ENCODE measurements around the gene CINP. TPM values are rescaled to one million over a fixed set of nuclear protein-coding genes. Genes with fewer than 3 reads are reported as not detected.

The CINP gene
- total and polyA plus RNA-seq, 4 donors, result 31.5 to 47.3 (median 41.1) TPM

DNA sequence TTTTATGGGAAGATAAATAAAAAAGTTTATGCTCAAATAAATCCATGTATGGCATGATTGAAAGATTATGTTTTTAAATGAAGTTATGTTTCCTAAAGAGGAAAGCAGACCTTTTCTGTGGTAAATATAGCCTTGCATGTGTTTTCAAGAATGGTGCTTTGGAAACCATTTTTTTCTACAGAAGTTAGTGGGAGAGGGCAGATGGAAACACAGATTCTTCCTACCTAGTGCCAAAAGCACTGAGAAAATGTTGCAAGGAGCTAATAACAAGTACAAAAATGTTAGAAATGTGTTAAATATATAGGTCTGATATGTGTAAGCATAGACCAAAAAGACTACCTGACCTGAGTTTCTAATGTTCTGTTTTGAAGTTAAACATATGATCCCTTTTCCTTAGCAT, 24.4 kb upstream of the CINP start:
- peak in 1 of 6 donors; percentile 86 for DNase-seq (ENCODE audit: low read depth in 4 of 6, low spot score in 6 of 6)
- no peaks in the 10 kb centered on the region for H3K27me3 ChIP-seq (ENCODE audit: control insufficient read depth, insufficient read depth, low read length)
- peaks cover 18% of the 10 kb centered on the region for H3K36me3 ChIP-seq (ENCODE audit: control insufficient read depth, insufficient read depth, low read length)
- no peak overlapping the region for H3K27ac ChIP-seq (ENCODE audit: low read depth, low read length)
- peaks cover 6% of the 10 kb centered on the region for H3K4me1 ChIP-seq (ENCODE audit: control insufficient read depth, insufficient read depth, low read length)
- H3K9me3 ChIP-seq (ENCODE audit: control insufficient read depth, insufficient read depth, low read length), result no peaks in the 10 kb centered on the region
- H3K4me3 ChIP-seq (ENCODE audit: low read depth, low read length), result no peak overlapping the region

- no peaks in the 10 kb centered on the region for H3K4me1 ChIP-seq (ENCODE audit: control insufficient read depth, insufficient read depth, low read length)
- no peak for DNase-seq (ENCODE audit: low read depth in 4 of 6, low spot score in 6 of 6)
- H3K27ac ChIP-seq (ENCODE audit: low read depth, low read length), result no peak overlapping the region
- H3K36me3 ChIP-seq (ENCODE audit: control insufficient read depth, insufficient read depth, low read length), result peaks cover 16% of the 10 kb centered on the region
- no peak overlapping the region for H3K4me3 ChIP-seq (ENCODE audit: low read depth, low read length)
- no peaks in the 10 kb centered on the region for H3K27me3 ChIP-seq (ENCODE audit: control insufficient read depth, insufficient read depth, low read length)
- no peaks in the 10 kb centered on the region for H3K9me3 ChIP-seq (ENCODE audit: control insufficient read depth, insufficient read depth, low read length)
- WGBS (ENCODE audit: insufficient coverage), result 95% methylated on average over 4 of the region's 9 CpGs
Measured at GRCh38 chr14:102378830-102379229, 16.1 kb upstream of the CINP start.

DNA sequence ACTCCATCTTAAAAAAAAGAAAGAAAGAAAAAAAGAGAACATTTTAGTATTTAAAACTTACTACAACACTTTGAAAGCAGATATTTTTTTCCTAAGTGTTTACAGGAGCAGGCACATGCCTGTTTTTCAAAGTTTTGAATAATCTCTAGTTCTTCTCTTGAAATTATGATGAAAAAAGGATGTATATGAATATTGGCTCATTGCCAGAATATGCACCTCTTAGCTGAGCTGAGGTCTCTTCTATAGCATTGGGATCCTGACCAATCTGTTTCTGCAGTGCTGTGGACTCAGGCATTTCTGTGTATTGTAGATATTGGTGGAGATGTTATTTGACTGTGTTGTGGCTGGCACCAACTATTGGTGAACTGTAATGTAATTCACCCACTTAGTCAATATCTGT, 15.0 kb upstream of the CINP start:
- no peak overlapping the region for H3K27ac ChIP-seq (ENCODE audit: low read depth, low read length)
- H3K36me3 ChIP-seq (ENCODE audit: control insufficient read depth, insufficient read depth, low read length), result peaks cover 12% of the 10 kb centered on the region
- no peak for DNase-seq (ENCODE audit: low read depth in 4 of 6, low spot score in 6 of 6)
- H3K4me3 ChIP-seq (ENCODE audit: low read depth, low read length), result no peak overlapping the region
- H3K27me3 ChIP-seq (ENCODE audit: control insufficient read depth, insufficient read depth, low read length), result no peaks in the 10 kb centered on the region
- no peaks in the 10 kb centered on the region for H3K9me3 ChIP-seq (ENCODE audit: control insufficient read depth, insufficient read depth, low read length)
- H3K4me1 ChIP-seq (ENCODE audit: control insufficient read depth, insufficient read depth, low read length), result no peaks in the 10 kb centered on the region

DNA sequence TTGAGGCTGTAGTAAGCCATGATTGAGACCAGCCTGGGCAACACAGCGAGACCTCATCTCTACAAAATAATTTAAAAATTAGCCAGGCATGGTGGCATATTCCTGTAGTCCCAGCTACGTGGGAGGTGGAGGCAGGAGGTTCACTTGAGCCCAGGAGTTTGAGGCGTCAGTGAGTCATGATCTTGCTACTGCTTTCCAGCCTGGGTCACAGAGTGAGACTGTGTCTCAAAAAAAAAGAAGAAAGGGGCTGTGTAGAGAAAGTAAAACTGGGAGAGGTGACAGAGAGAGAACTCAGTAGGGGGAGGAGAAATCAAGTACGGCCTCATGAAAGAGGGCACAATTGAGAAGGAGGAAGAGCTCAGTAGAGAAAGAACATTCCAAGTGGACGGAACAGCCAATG, 12.4 kb upstream of the CINP start:
- Histone ChIP-seq H3K9me3 (ENCODE audit: control insufficient read depth, insufficient read depth, low read length) (no peaks in the 10 kb centered on the region), H3K27me3 (ENCODE audit: control insufficient read depth, insufficient read depth, low read length) (no peaks in the 10 kb centered on the region), H3K4me3 (ENCODE audit: low read depth, low read length) (no peak overlapping the region), H3K27ac (ENCODE audit: low read depth, low read length) (no peak overlapping the region), H3K36me3 (ENCODE audit: control insufficient read depth, insufficient read depth, low read length) (peaks cover 13% of the 10 kb centered on the region), H3K4me1 (ENCODE audit: control insufficient read depth, insufficient read depth, low read length) (no peaks in the 10 kb centered on the region)
- WGBS (ENCODE audit: insufficient coverage), result 98% methylated on average over 4 of the region's 5 CpGs
- DNase-seq (ENCODE audit: low read depth in 4 of 6, low spot score in 6 of 6), result no peak

- H3K36me3 ChIP-seq (ENCODE audit: control insufficient read depth, insufficient read depth, low read length), result peaks cover 13% of the 10 kb centered on the region
- no peak overlapping the region for H3K4me3 ChIP-seq (ENCODE audit: low read depth, low read length)
- 88% methylated on average over 1 of the region's 2 CpGs for whole genome bisulfite sequencing (ENCODE audit: insufficient coverage)
- no peaks in the 10 kb centered on the region for H3K27me3 ChIP-seq (ENCODE audit: control insufficient read depth, insufficient read depth, low read length)
- no peaks in the 10 kb centered on the region for H3K9me3 ChIP-seq (ENCODE audit: control insufficient read depth, insufficient read depth, low read length)
- H3K27ac ChIP-seq (ENCODE audit: low read depth, low read length), result no peak overlapping the region
- no peaks in the 10 kb centered on the region for H3K4me1 ChIP-seq (ENCODE audit: control insufficient read depth, insufficient read depth, low read length)
- DNase-seq (ENCODE audit: low read depth in 4 of 6, low spot score in 6 of 6), result no peak
Measured at GRCh38 chr14:102374264-102374663, 11.6 kb upstream of the CINP start.

GRCh38 chr14:102373110-102373509, 10.4 kb upstream of the CINP start:
- H3K9me3 ChIP-seq (ENCODE audit: control insufficient read depth, insufficient read depth, low read length), result no peaks in the 10 kb centered on the region
- no CpG with 5 or more reads among the region's 3 CpGs for WGBS (ENCODE audit: insufficient coverage)
- H3K27me3 ChIP-seq (ENCODE audit: control insufficient read depth, insufficient read depth, low read length), result no peaks in the 10 kb centered on the region
- DNase-seq (ENCODE audit: low read depth in 4 of 6, low spot score in 6 of 6), result no peak
- peaks cover 7% of the 10 kb centered on the region for H3K4me1 ChIP-seq (ENCODE audit: control insufficient read depth, insufficient read depth, low read length)
- H3K36me3 ChIP-seq (ENCODE audit: control insufficient read depth, insufficient read depth, low read length), result peaks cover 13% of the 10 kb centered on the region
- no peak overlapping the region for H3K4me3 ChIP-seq (ENCODE audit: low read depth, low read length)
- no peak overlapping the region for H3K27ac ChIP-seq (ENCODE audit: low read depth, low read length)

- WGBS (ENCODE audit: insufficient coverage), result 81% methylated on average over 2 of the region's 4 CpGs
- H3K4me1 ChIP-seq (ENCODE audit: control insufficient read depth, insufficient read depth, low read length), result peaks cover 7% of the 10 kb centered on the region
- H3K9me3 ChIP-seq (ENCODE audit: control insufficient read depth, insufficient read depth, low read length), result no peaks in the 10 kb centered on the region
- peaks cover 5% of the 10 kb centered on the region for H3K36me3 ChIP-seq (ENCODE audit: control insufficient read depth, insufficient read depth, low read length)
- H3K4me3 ChIP-seq (ENCODE audit: low read depth, low read length), result no peak overlapping the region
- H3K27ac ChIP-seq (ENCODE audit: low read depth, low read length), result no peak overlapping the region
- DNase-seq (ENCODE audit: low read depth in 4 of 6, low spot score in 6 of 6), result no peak
- no peaks in the 10 kb centered on the region for H3K27me3 ChIP-seq (ENCODE audit: control insufficient read depth, insufficient read depth, low read length)
Measured at GRCh38 chr14:102371361-102371760, 8.7 kb upstream of the CINP start.

- Histone ChIP-seq H3K4me1 (ENCODE audit: control insufficient read depth, insufficient read depth, low read length) (peaks cover 7% of the 10 kb centered on the region), H3K27me3 (ENCODE audit: control insufficient read depth, insufficient read depth, low read length) (no peaks in the 10 kb centered on the region), H3K4me3 (ENCODE audit: low read depth, low read length) (no peak overlapping the region), H3K9me3 (ENCODE audit: control insufficient read depth, insufficient read depth, low read length) (no peaks in the 10 kb centered on the region), H3K36me3 (ENCODE audit: control insufficient read depth, insufficient read depth, low read length) (peaks cover 5% of the 10 kb centered on the region), H3K27ac (ENCODE audit: low read depth, low read length) (no peak overlapping the region)
- DNase-seq (ENCODE audit: low read depth in 4 of 6, low spot score in 6 of 6), result no peak
- WGBS (ENCODE audit: insufficient coverage), result 81% methylated on average over 10 of the region's 11 CpGs
Measured at GRCh38 chr14:102370305-102370809, 7.7 kb upstream of the CINP start.

- Histone ChIP-seq H3K4me3 (ENCODE audit: low read depth, low read length) (peak overlapping the region; percentile 70), H3K27me3 (ENCODE audit: control insufficient read depth, insufficient read depth, low read length) (no peaks in the 10 kb centered on the region), H3K9me3 (ENCODE audit: control insufficient read depth, insufficient read depth, low read length) (no peaks in the 10 kb centered on the region), H3K27ac (ENCODE audit: low read depth, low read length) (peak overlapping the region; percentile 84), H3K36me3 (ENCODE audit: control insufficient read depth, insufficient read depth, low read length) (peaks cover 5% of the 10 kb centered on the region), H3K4me1 (ENCODE audit: control insufficient read depth, insufficient read depth, low read length) (peaks cover 10% of the 10 kb centered on the region)
- under 1% methylated on average over 48 of the region's 53 CpGs for WGBS (ENCODE audit: insufficient coverage)
- DNase-seq (ENCODE audit: low read depth in 4 of 6, low spot score in 6 of 6), result peak in 3 of 6 donors; percentile 17 to 66 (median 22)
Measured at GRCh38 chr14:102363182-102363943, 673 bp upstream of the CINP start.

- peak in 1 of 6 donors; percentile 9 for DNase-seq (ENCODE audit: low read depth in 4 of 6, low spot score in 6 of 6)
- H3K4me3 ChIP-seq (ENCODE audit: low read depth, low read length), result peak overlapping the region; percentile 87
- WGBS (ENCODE audit: insufficient coverage), result 100% methylated on average over 1 of the region's 4 CpGs
- H3K27me3 ChIP-seq (ENCODE audit: control insufficient read depth, insufficient read depth, low read length), result no peaks in the 10 kb centered on the region
- peaks cover 12% of the 10 kb centered on the region for H3K36me3 ChIP-seq (ENCODE audit: control insufficient read depth, insufficient read depth, low read length)
- H3K27ac ChIP-seq (ENCODE audit: low read depth, low read length), result peak overlapping the region; percentile 90
- no peaks in the 10 kb centered on the region for H3K9me3 ChIP-seq (ENCODE audit: control insufficient read depth, insufficient read depth, low read length)
- H3K4me1 ChIP-seq (ENCODE audit: control insufficient read depth, insufficient read depth, low read length), result peaks cover 10% of the 10 kb centered on the region
Measured at GRCh38 chr14:102362084-102362483, 606 bp downstream of the CINP start.

Data from spinal cord (tissue), 10 donors.